Endothelial cell of umbilical vein (primary cell): Measurements from ENCODE around the gene DCAF11. TPM values are rescaled to one million over a fixed set of nuclear protein-coding genes. Genes with fewer than 3 reads are reported as not detected.

Experiments used
- BruUV-seq: library from RNA; stranded (reverse); fragments of 400-500 nt; replicated peaks from 2 replicates; lab custom pipeline; 2021; lab: Mats Ljungman, UMichigan
- CTCF ChIA-PET: fragments of 300-600, 350-600 bp; sonication (Branson Sonifier 250); formaldehyde crosslinking; loops from one replicate; lab custom pipeline; 2021; ENCODE audit warnings: antibody characterized with exemption, inconsistent platforms; lab: Charles Lee
- POLR2A ChIA-PET: fragments of 300-600, 350-600 bp; sonication (Branson Sonifier 250); formaldehyde crosslinking; loops from one replicate; lab custom pipeline; 2021; ENCODE audit warnings: antibody characterized with exemption, inconsistent platforms; lab: Charles Lee
- DNase-seq: peaks from one replicate; pipeline ENCODE4 v3.0.0-alpha.2; 2011; ENCODE audit warnings: low read depth, low spot score
- FAIRE-seq: peaks from 2 replicates; lab custom pipeline; 2011; peaks lifted over from hg19 to GRCh38; lab: Jason Lieb, UNC
- H2AFZ ChIP-seq: 2 replicates; pipeline ENCODE4 v1.6.0; 2012; ENCODE audit warnings: low read depth, low read length, control low read depth, inconsistent platforms
- H3K27ac ChIP-seq: 2 replicates; pipeline ENCODE4 v1.5.1; 2011; ENCODE audit warnings: low read depth, mild to moderate bottlenecking, control low read depth, low read length, moderate library complexity; ENCODE audit not compliant: insufficient read depth
- H3K27me3 ChIP-seq, 2 experiments: 2 replicates each; pipeline versions ENCODE4 v1.6.0 to v1.6.1; 2011; ENCODE audit warnings: low read length in 2 of 2, mixed read lengths in 1 of 2; ENCODE audit not compliant: control insufficient read depth in 2 of 2, insufficient read depth in 2 of 2
- H3K36me3 ChIP-seq, 2 experiments: 2 replicates in 1 of 2; 3 replicates in 1 of 2; pipeline ENCODE4 v1.5.1; 2011; ENCODE audit warnings: low read length in 2 of 2, mild to moderate bottlenecking in 1 of 2, moderate library complexity in 1 of 2; ENCODE audit not compliant: control insufficient read depth in 2 of 2, insufficient read depth in 2 of 2; ENCODE audit errors: extremely low read depth in 1 of 2
- H3K4me1 ChIP-seq: 3 replicates; pipeline ENCODE4 v1.5.1; 2011; ENCODE audit warnings: mild to moderate bottlenecking, low read length; ENCODE audit not compliant: control insufficient read depth, insufficient read depth; ENCODE audit errors: extremely low read depth
- H3K4me2 ChIP-seq: 2 replicates; pipeline ENCODE4 v1.6.1; 2011; ENCODE audit warnings: low read length, control low read depth, mixed read lengths; ENCODE audit not compliant: insufficient read depth
- H3K4me3 ChIP-seq, 3 experiments: fragments of 200-600 bp in 1 of 3; sonication (generic), shearing (Covaris generic) in 1 of 3; replicated peaks in 1 of 3; 2 replicates each; pipeline ENCODE4 v1.5.1; 2011 to 2016; ENCODE audit warnings: control low read depth in 3 of 3, low read length in 3 of 3, mild to moderate bottlenecking in 2 of 3, inconsistent platforms in 1 of 3, low read depth in 1 of 3, moderate library complexity in 1 of 3; ENCODE audit not compliant: insufficient read depth in 1 of 3
- H3K79me2 ChIP-seq: 2 replicates; pipeline ENCODE4 v1.6.0; 2012; ENCODE audit warnings: low read length, inconsistent platforms; ENCODE audit not compliant: control insufficient read depth, insufficient read depth
- H3K9ac ChIP-seq: replicated peaks from 2 replicates; pipeline ENCODE3; 2011; ENCODE audit warnings: low read length, control low read depth; ENCODE audit not compliant: insufficient read depth; ENCODE audit errors: extremely low read depth
- H3K9me1 ChIP-seq: replicated peaks from 3 replicates; pipeline ENCODE4 v1.6.0; 2011; ENCODE audit warnings: mild to moderate bottlenecking, low read length; ENCODE audit not compliant: control insufficient read depth, insufficient read depth; ENCODE audit errors: extremely low read depth
- H3K9me3 ChIP-seq: replicated peaks from 2 replicates; pipeline ENCODE4 v1.5.1; 2012; ENCODE audit warnings: low read length, inconsistent platforms; ENCODE audit not compliant: control insufficient read depth, insufficient read depth
- H4K20me1 ChIP-seq: replicated peaks from 2 replicates; pipeline ENCODE3; 2011; ENCODE audit warnings: mild to moderate bottlenecking, low read length; ENCODE audit not compliant: control insufficient read depth, insufficient read depth; ENCODE audit errors: extremely low read depth
- CTCF ChIP-seq, 2 donors: IDR thresholded peaks; 1 replicate in 1 of 2; 2 replicates in 1 of 2; pipeline ENCODE4 v1.5.1; 2011; ENCODE audit warnings: low read length in 2 of 2, mild to moderate bottlenecking in 2 of 2, moderate library complexity in 2 of 2, control low read depth in 1 of 2, inconsistent platforms in 1 of 2, low read depth in 1 of 2; ENCODE audit not compliant: insufficient read depth in 1 of 2; ENCODE audit errors: extremely low read depth in 1 of 2
- EZH2 ChIP-seq: IDR thresholded peaks from 2 replicates; pipeline ENCODE4 v1.6.1; 2012; ENCODE audit warnings: borderline replicate concordance, low read depth, mild to moderate bottlenecking, moderate library complexity, low read length, inconsistent platforms; ENCODE audit not compliant: severe bottlenecking
- FOS ChIP-seq: IDR thresholded peaks from 2 replicates; pipeline ENCODE4 v1.6.1; 2011; ENCODE audit warnings: mild to moderate bottlenecking, low read length, moderate library complexity, borderline replicate concordance; ENCODE audit not compliant: insufficient read depth
- JUN ChIP-seq: IDR thresholded peaks from 2 replicates; pipeline ENCODE4 v1.6.1; 2011; ENCODE audit warnings: borderline replicate concordance, low read depth; ENCODE audit not compliant: insufficient read length, insufficient read depth
- MAX ChIP-seq: IDR thresholded peaks from 2 replicates; pipeline ENCODE4 v1.6.1; 2011; ENCODE audit not compliant: insufficient read depth, insufficient read length
- MYC ChIP-seq: IDR thresholded peaks from one replicate; pipeline ENCODE4 v1.6.1; 2011; ENCODE audit warnings: mild to moderate bottlenecking, low read depth, low read length
- POLR2A ChIP-seq: IDR thresholded peaks from 2 replicates; pipeline ENCODE4 v1.6.1; 2012; ENCODE audit warnings: low read depth, mild to moderate bottlenecking, control low read depth, low read length
- POLR2AphosphoS5 ChIP-seq: IDR thresholded peaks from 2 replicates; pipeline ENCODE4 v1.6.1; 2012; ENCODE audit warnings: low read depth, mild to moderate bottlenecking, control low read depth, low read length, moderate library complexity; ENCODE audit not compliant: insufficient read depth
- dilution Hi-C: fragments of 300-500 bp; cut with MboI; formaldehyde crosslinking; loops from one replicate; pipeline ENCODE4 v1.15.0; 2019; ENCODE audit warnings: low sequenced_read_pairs; ENCODE audit not compliant: extremely low pct_ligation_motif_present
- intact Hi-C: fragments of 100-400 bp; cut with micrococcal nuclease; formaldehyde crosslinking; loops from one replicate; pipeline ENCODE4 v1.10.0; 2022
- polyA plus RNA-seq, 4 experiments: library from polyadenylated mRNA; depleted of rRNA in 3 of 4; stranded (reverse) in 3 of 4; unstranded in 1 of 4; fragments of >200 nt; gene quantifications; 2 replicates each; pipeline versions ENCODE4 v1.2.1 to v1.2.3, GENCODE V29; 2011 to 2012; ENCODE audit warnings: missing spikeins in 1 of 4
- total RNA-seq: library from RNA; stranded (reverse); gene quantifications from 2 replicates; pipeline ENCODE4 v1.2.3, GENCODE V29; 2021

DCAF11 gene
- total and polyA plus RNA-seq, 2 donors (not counting 3 experiments of a cell fraction or from before 2014, with no cell fraction given): 37.3 to 38.5 TPM

- H3K4me3 ChIP-seq: no peak overlapping the region
- H3K27ac ChIP-seq: no peak overlapping the region
Observed at GRCh38 chr14:24145219-24145618, 30.6 kb downstream of the DCAF11 start.

More at GRCh38 chr14:24145219-24145618, 30.6 kb downstream of the DCAF11 start:
- no peak overlapping the region for H3K9ac ChIP-seq
- DNase-seq (no peak), FAIRE-seq (no peak)
- H3K4me1 ChIP-seq: peaks cover 19% of the 10 kb centered on the region
- H2AFZ ChIP-seq: no peak overlapping the region
- TF ChIP-seq EZH2 (no peak), POLR2AphosphoS5 (no peak), JUN (no peak), POLR2A (no peak), MYC (no peak), FOS (no peak), CTCF (IDR thresholded peaks at IDR 0.05; ENCODE audit: extremely low read depth in 1 of 2, insufficient read depth in 1 of 2, low read depth in 1 of 2, low read length in 2 of 2) (no peak), MAX (no peak)
- dilution Hi-C loops: no loop called here
- H3K4me2 ChIP-seq: no peak overlapping the region
- no TSS peak for BruUV-seq
- no peaks in the 10 kb centered on the region for H3K9me3 ChIP-seq
- peaks cover 32% of the 10 kb centered on the region for H3K79me2 ChIP-seq
- H3K27me3 ChIP-seq: no peaks in the 10 kb centered on the region
- ChIA-PET POLR2A (interaction anchor here (1.1 kb wide), 1 partner anchor 16 kb away, joined by 6 read pairs; the partner anchor contains the start of gene IRF9), CTCF (interaction anchor here (2.7 to 3.1 kb wide), 2 partner anchors 9 to 36 kb away, joined by 14 read pairs; partner anchors contain the start of gene PSME1)
- H3K9me1 ChIP-seq: no peaks in the 10 kb centered on the region
- intact Hi-C loops: loop anchor here (5.0 kb wide), 3 partner anchors 152 to 287 kb away; partner anchors contain the start of genes DHRS1, NFATC4 and NOP9
- peaks cover 0 to 8% of the 10 kb centered on the region in 2 experiments for H3K36me3 ChIP-seq
- no peaks in the 10 kb centered on the region for H4K20me1 ChIP-seq
